NCI-H2171 treated with DMSO at 0.1 percent for 48 hours (cell line): Measurements from ENCODE around the gene GPLD1.

ENCODE experiments used
- DNase-seq: peaks from one replicate; lab custom pipeline; 2025; lab: John Stamatoyannopoulos, UW

The GPLD1 gene

GRCh38 chr6:24455061-24455460, 34.3 kb downstream of the GPLD1 start:
- DNase-seq = no peak

GRCh38 chr6:24454452-24454851, 34.9 kb downstream of the GPLD1 start:
- DNase-seq = no peak

- no peak for DNase-seq
Observed at GRCh38 chr6:24453921-24454320, 35.5 kb downstream of the GPLD1 start.

GRCh38 chr6:24451581-24452388, 37.6 kb downstream of the GPLD1 start:
- no peak for DNase-seq

- no peak for DNase-seq
Observed at GRCh38 chr6:24448828-24449525, 40.4 kb downstream of the GPLD1 start.

GRCh38 chr6:24448396-24448795, 41.0 kb downstream of the GPLD1 start:
- no peak for DNase-seq

GRCh38 chr6:24446670-24447069, 42.7 kb downstream of the GPLD1 start:
- no peak for DNase-seq

- no peak for DNase-seq
Observed at GRCh38 chr6:24445704-24446103, 43.7 kb downstream of the GPLD1 start.

- no peak for DNase-seq
Observed at GRCh38 chr6:24444588-24444987, 44.8 kb downstream of the GPLD1 start.

GRCh38 chr6:24441599-24441904, 47.8 kb downstream of the GPLD1 start:
- DNase-seq = no peak

- no peak for DNase-seq
Observed at GRCh38 chr6:24440897-24441598, 48.3 kb downstream of the GPLD1 start.

- DNase-seq = no peak
Observed at GRCh38 chr6:24439858-24440539, 49.4 kb downstream of the GPLD1 start.

GRCh38 chr6:24436979-24437378, 52.4 kb downstream of the GPLD1 start:
- no peak for DNase-seq

GRCh38 chr6:24432611-24433010, 56.8 kb downstream of the GPLD1 start:
- DNase-seq = no peak

GRCh38 chr6:24431045-24431451, 58.3 kb downstream of the GPLD1 start:
- DNase-seq = peak; percentile 49

- DNase-seq = no peak
Observed at GRCh38 chr6:24430086-24430485, 59.3 kb downstream of the GPLD1 start.

- no peak for DNase-seq
Observed at GRCh38 chr6:24429146-24429545, 60.2 kb downstream of the GPLD1 start.

- DNase-seq = no peak
Observed at GRCh38 chr6:24428615-24429014, 60.8 kb downstream of the GPLD1 start.

GRCh38 chr6:24426729-24427446, 62.5 kb downstream of the GPLD1 start:
- no peak for DNase-seq

- no peak for DNase-seq
Observed at GRCh38 chr6:24425091-24425490, 64.3 kb downstream of the GPLD1 start.

GRCh38 chr6:24419526-24419925, 69.9 kb downstream of the GPLD1 start:
- DNase-seq = no peak

GRCh38 chr6:24415753-24416152, 73.6 kb downstream of the GPLD1 start:
- DNase-seq = no peak
